ENCODE data around the gene GPR146.

The GPR146 gene

GRCh38 chr7:1106793-1107421 lies 62.6 kb downstream of the GPR146 start:
- Histone ChIP-seq H3K36me3 (ENCODE audit: control insufficient read depth, low read length) (peaks cover 4% of the 10 kb centered on the region), H3K27me3 (ENCODE audit: control insufficient read depth, low read length) (no peaks in the 10 kb centered on the region), H3K79me2 (ENCODE audit: control insufficient read depth, low read length) (peaks cover 55% of the 10 kb centered on the region), H3K4me2 (ENCODE audit: low read length) (peak overlapping the region; percentile 80), H3K27ac (ENCODE audit: low read depth, low read length) (no peak overlapping the region), H4K20me1 (ENCODE audit: control insufficient read depth, insufficient read depth, low read depth, low read length) (no peaks in the 10 kb centered on the region), H3F3A (ENCODE audit: control insufficient read depth, insufficient read depth) (peaks cover 13% of the 10 kb centered on the region; the same call in 1 of the 2 replicates), H3K4me1 (ENCODE audit: control insufficient read depth, low read length) (peaks cover 46% of the 10 kb centered on the region), H3K4me3 (ENCODE audit: low read length) (no peak overlapping the region; the same call in 1 of the 2 replicates), H3K9me3 (ENCODE audit: control insufficient read depth, insufficient read depth, low read length) (no peaks in the 10 kb centered on the region), H3K9me2 (replicated peaks; ENCODE audit: control insufficient read depth, low read length) (no peaks in the 10 kb centered on the region)
- no peak for TF ChIP-seq EZH2phosphoT487 (IDR thresholded peaks at IDR 0.05; ENCODE audit: borderline replicate concordance, low read length)
- TF ChIP-seq, protein P1, sequence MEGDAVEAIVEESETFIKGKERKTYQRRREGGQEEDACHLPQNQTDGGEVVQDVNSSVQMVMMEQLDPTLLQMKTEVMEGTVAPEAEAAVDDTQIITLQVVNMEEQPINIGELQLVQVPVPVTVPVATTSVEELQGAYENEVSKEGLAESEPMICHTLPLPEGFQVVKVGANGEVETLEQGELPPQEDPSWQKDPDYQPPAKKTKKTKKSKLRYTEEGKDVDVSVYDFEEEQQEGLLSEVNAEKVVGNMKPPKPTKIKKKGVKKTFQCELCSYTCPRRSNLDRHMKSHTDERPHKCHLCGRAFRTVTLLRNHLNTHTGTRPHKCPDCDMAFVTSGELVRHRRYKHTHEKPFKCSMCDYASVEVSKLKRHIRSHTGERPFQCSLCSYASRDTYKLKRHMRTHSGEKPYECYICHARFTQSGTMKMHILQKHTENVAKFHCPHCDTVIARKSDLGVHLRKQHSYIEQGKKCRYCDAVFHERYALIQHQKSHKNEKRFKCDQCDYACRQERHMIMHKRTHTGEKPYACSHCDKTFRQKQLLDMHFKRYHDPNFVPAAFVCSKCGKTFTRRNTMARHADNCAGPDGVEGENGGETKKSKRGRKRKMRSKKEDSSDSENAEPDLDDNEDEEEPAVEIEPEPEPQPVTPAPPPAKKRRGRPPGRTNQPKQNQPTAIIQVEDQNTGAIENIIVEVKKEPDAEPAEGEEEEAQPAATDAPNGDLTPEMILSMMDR (IDR thresholded peaks at IDR 0.05; ENCODE audit: low read depth, low read length, poor library complexity, severe bottlenecking): no peak

GRCh38 chr7:1108264-1108920 lies 64.0 kb downstream of the GPR146 start:
- no peaks in the 10 kb centered on the region for H3K9me2 ChIP-seq (replicated peaks; ENCODE audit: control insufficient read depth, low read length)
- H3K36me3 ChIP-seq (ENCODE audit: control insufficient read depth, low read length): peaks cover 9% of the 10 kb centered on the region
- peaks cover 13% of the 10 kb centered on the region; the same call in 1 of the 2 replicates for H3F3A ChIP-seq (ENCODE audit: control insufficient read depth, insufficient read depth)
- TF ChIP-seq, protein P1 (IDR thresholded peaks at IDR 0.05; ENCODE audit: low read depth, low read length, poor library complexity, severe bottlenecking): no peak
- TF ChIP-seq EZH2phosphoT487 (IDR thresholded peaks at IDR 0.05; ENCODE audit: borderline replicate concordance, low read length): no peak
- no peaks in the 10 kb centered on the region for H3K9me3 ChIP-seq (ENCODE audit: control insufficient read depth, insufficient read depth, low read length)
- H4K20me1 ChIP-seq (ENCODE audit: control insufficient read depth, insufficient read depth, low read depth, low read length): no peaks in the 10 kb centered on the region
- no peak overlapping the region for H3K4me2 ChIP-seq (ENCODE audit: low read length)
- no peak overlapping the region for H3K4me3 ChIP-seq (ENCODE audit: low read length)
- no peak overlapping the region for H3K27ac ChIP-seq (ENCODE audit: low read depth, low read length)
- H3K4me1 ChIP-seq (ENCODE audit: control insufficient read depth, low read length): peaks cover 40% of the 10 kb centered on the region
- H3K27me3 ChIP-seq (ENCODE audit: control insufficient read depth, low read length): no peaks in the 10 kb centered on the region
- peaks cover 41% of the 10 kb centered on the region for H3K79me2 ChIP-seq (ENCODE audit: control insufficient read depth, low read length)
